K562 (cell line): Measurements from ENCODE around the gene NINL.

Experiments used
- ARID2 ChIP-seq: fragments of 450-650 bp; IDR thresholded peaks from 2 replicates; pipeline ENCODE4 v1.6.1; 2017; ENCODE audit warnings: antibody characterized with exemption, mild to moderate bottlenecking
- MAZ ChIP-seq, 2 experiments: fragments of 450-650 bp in 1 of 2; sonication (generic) in 1 of 2; formaldehyde crosslinking; IDR thresholded peaks in 1 of 2; conservative IDR thresholded peaks in 1 of 2; 2 replicates each; pipeline versions ENCODE4 v1.4.0 to v1.5.0; 2020; ENCODE audit warnings: mild to moderate bottlenecking in 1 of 2, missing genetic modification reagents in 1 of 2

DNA sequence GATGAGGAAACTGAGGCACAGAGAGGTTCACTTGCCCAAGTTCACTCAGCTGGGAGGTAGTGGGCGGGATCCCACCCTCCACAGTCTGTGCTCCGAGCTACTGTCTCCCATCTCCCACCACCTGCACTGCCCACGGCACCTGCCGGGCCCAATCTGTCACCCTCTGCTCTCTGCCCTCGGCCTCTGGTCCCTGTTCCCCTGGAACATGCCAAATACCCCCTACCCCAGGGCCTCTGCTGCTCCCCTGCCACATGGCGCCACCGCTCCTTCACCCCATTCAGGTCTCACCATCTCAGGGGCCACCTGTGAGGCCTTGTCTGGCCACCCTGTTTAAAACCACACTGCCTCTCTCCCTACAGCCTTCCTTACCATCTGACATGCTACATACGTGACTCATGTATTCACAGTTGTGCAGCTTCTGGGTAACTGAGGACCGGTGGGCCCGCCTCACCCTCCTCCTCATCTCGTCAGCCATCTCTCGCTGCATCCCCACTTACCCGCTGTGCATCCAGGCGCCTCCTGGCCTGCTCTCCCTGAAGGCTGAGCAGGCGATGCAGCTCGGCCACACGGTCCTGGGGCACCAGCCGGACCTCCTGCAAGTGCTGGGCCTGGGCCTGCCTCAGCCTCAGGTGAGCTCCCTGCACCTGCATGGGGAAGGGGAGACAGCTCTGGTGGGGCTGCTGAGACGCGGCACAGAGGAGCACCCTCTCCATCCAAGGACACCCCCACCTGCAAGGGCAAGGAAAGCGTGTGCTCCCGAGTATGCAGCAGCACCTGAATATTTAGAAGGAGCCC is 127.2 kb downstream of the NINL start:
- TF ChIP-seq MAZ (CRISPR knock-in tag; conservative IDR thresholded peaks at IDR 0.05 in 1 of 2, IDR thresholded peaks at IDR 0.05 in 1 of 2) (no peak), ARID2 (no peak)
